A549 (cell line): Measurements from ENCODE around the gene FLRT3.

ENCODE experiments used
- CTCF ChIP-seq: fragments of >200 bp; sonication (Bioruptor Twin); formaldehyde crosslinking; IDR thresholded peaks from 3 replicates; pipeline ENCODE4 v1.5.1; 2016
- TFCP2L1 ChIP-seq: fragments of 250-450 bp; sonication (Bioruptor Pico); IDR thresholded peaks from 2 replicates; pipeline ENCODE4 v1.5.0; 2021; ENCODE audit warnings: mild to moderate bottlenecking
- TP53 ChIP-seq: fragments of 250-450 bp; sonication (Bioruptor Pico); IDR thresholded peaks from 2 replicates; pipeline ENCODE4 v1.5.0; 2021; ENCODE audit warnings: mild to moderate bottlenecking, moderate library complexity

GRCh38 chr20:14310977-14311627 is 26.3 kb downstream of the FLRT3 start:
- TF ChIP-seq TP53 (CRISPR knock-in tag) (no peak), CTCF (no peak), TFCP2L1 (no peak)
